ENCODE data around the gene ZFYVE26.

ZFYVE26 gene

DNA sequence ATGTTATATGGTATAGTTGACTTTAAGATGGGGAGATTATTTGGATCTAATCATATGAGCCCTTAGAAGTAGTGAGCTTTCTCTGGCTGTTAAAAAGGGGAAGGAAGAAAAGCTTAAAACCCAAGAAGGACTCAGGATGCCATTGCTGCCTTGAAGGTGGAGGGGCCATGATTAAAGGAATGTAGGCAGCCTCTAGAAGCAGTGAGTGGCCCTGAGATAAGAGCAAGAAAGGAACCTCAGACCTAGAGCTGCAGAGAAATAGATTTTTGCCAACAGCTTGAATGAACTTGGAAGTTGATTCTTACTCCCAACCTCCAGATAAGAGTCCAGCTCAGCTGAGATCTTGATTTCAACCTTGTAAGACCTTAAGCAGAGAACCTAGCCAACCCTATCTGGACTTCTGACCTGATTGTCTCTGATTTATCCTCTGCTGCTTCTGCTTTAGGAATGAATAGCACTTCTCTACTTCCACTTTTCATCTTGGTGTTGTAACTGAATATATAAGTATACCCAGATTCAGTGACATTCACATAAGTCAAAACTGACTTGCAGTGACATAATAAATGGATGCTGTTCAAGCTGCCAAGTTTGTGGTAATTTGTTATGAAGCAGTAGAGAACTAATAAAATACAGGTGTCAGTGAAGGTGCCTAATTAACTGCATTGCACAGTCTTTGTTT is 36.7 kb upstream of the ZFYVE26 start:
- ChIA-PET POLR2A (no interaction called here), CTCF (interaction anchor here (0.6 kb wide), 1 partner anchor 1360 kb away, joined by 5 read pairs; no protein-coding TSS in a partner anchor)
- H3K4me1 ChIP-seq (ENCODE audit: control insufficient read depth, insufficient read depth, low read length) = no peaks in the 10 kb centered on the region
- no peaks in the 10 kb centered on the region; a peak in 1 of 3 replicates for H3K36me3 ChIP-seq (ENCODE audit: control insufficient read depth in 2 of 2, insufficient read depth in 1 of 2, low read length in 2 of 2)
- no peaks in the 10 kb centered on the region for H3K9me3 ChIP-seq (ENCODE audit: control insufficient read depth, insufficient read depth, low read depth, low read length)
- no peak overlapping the region for H3K27ac ChIP-seq (ENCODE audit: extremely low read depth, low read depth, low read length)
- H3K4me3 ChIP-seq (ENCODE audit: low read depth, low read length) = no peak overlapping the region
- TF ChIP-seq, protein P1, sequence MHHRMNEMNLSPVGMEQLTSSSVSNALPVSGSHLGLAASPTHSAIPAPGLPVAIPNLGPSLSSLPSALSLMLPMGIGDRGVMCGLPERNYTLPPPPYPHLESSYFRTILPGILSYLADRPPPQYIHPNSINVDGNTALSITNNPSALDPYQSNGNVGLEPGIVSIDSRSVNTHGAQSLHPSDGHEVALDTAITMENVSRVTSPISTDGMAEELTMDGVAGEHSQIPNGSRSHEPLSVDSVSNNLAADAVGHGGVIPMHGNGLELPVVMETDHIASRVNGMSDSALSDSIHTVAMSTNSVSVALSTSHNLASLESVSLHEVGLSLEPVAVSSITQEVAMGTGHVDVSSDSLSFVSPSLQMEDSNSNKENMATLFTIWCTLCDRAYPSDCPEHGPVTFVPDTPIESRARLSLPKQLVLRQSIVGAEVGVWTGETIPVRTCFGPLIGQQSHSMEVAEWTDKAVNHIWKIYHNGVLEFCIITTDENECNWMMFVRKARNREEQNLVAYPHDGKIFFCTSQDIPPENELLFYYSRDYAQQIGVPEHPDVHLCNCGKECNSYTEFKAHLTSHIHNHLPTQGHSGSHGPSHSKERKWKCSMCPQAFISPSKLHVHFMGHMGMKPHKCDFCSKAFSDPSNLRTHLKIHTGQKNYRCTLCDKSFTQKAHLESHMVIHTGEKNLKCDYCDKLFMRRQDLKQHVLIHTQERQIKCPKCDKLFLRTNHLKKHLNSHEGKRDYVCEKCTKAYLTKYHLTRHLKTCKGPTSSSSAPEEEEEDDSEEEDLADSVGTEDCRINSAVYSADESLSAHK (tag by site-specific recombination; IDR thresholded peaks at IDR 0.05) = no peak
- TF ChIP-seq ZFP69B (tag by site-specific recombination; IDR thresholded peaks at IDR 0.05) (no peak), ZNF701 (tag by site-specific recombination; IDR thresholded peaks at IDR 0.05) (no peak), ZNF202 (tag by site-specific recombination; IDR thresholded peaks at IDR 0.05; ENCODE audit: borderline replicate concordance) (no peak), HOXC10 (CRISPR knock-in tag; IDR thresholded peaks at IDR 0.05) (no peak), GLIS2 (tag by site-specific recombination; IDR thresholded peaks at IDR 0.05) (no peak), KLF9 (tag by site-specific recombination; IDR thresholded peaks at IDR 0.05; ENCODE audit: low read depth) (no peak), KLF1 (tag by site-specific recombination; IDR thresholded peaks at IDR 0.05) (no peak), GLI2 (tag by site-specific recombination; IDR thresholded peaks at IDR 0.05; ENCODE audit: borderline replicate concordance, low read depth) (no peak), ZNF785 (tag by site-specific recombination; IDR thresholded peaks at IDR 0.05) (no peak), ZNF548 (tag by site-specific recombination; IDR thresholded peaks at IDR 0.05) (no peak), ZNF121 (tag by site-specific recombination; IDR thresholded peaks at IDR 0.05) (no peak), ZEB2 (tag by site-specific recombination; IDR thresholded peaks at IDR 0.05) (no peak), ZBTB17 (tag by site-specific recombination; IDR thresholded peaks at IDR 0.05) (no peak)
- TF ChIP-seq, protein P2, sequence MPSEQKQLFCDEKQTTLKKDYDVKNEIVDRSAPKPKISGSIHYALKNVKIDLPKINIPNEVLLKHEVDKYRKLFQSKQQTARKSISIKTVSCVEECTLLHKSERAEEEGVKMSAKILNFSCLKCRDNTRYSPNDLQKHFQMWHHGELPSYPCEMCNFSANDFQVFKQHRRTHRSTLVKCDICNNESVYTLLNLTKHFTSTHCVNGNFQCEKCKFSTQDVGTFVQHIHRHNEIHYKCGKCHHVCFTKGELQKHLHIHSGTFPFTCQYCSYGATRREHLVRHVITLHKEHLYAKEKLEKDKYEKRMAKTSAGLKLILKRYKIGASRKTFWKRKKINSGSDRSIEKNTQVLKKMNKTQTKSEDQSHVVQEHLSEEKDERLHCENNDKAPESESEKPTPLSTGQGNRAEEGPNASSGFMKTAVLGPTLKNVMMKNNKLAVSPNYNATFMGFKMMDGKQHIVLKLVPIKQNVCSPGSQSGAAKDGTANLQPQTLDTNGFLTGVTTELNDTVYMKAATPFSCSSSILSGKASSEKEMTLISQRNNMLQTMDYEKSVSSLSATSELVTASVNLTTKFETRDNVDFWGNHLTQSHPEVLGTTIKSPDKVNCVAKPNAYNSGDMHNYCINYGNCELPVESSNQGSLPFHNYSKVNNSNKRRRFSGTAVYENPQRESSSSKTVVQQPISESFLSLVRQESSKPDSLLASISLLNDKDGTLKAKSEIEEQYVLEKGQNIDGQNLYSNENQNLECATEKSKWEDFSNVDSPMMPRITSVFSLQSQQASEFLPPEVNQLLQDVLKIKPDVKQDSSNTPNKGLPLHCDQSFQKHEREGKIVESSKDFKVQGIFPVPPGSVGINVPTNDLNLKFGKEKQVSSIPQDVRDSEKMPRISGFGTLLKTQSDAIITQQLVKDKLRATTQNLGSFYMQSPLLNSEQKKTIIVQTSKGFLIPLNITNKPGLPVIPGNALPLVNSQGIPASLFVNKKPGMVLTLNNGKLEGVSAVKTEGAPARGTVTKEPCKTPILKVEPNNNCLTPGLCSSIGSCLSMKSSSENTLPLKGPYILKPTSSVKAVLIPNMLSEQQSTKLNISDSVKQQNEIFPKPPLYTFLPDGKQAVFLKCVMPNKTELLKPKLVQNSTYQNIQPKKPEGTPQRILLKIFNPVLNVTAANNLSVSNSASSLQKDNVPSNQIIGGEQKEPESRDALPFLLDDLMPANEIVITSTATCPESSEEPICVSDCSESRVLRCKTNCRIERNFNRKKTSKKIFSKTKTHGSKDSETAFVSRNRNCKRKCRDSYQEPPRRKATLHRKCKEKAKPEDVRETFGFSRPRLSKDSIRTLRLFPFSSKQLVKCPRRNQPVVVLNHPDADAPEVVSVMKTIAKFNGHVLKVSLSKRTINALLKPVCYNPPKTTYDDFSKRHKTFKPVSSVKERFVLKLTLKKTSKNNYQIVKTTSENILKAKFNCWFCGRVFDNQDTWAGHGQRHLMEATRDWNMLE (tag by site-specific recombination; conservative IDR thresholded peaks at IDR 0.05; ENCODE audit: low read depth) = no peak

DNA sequence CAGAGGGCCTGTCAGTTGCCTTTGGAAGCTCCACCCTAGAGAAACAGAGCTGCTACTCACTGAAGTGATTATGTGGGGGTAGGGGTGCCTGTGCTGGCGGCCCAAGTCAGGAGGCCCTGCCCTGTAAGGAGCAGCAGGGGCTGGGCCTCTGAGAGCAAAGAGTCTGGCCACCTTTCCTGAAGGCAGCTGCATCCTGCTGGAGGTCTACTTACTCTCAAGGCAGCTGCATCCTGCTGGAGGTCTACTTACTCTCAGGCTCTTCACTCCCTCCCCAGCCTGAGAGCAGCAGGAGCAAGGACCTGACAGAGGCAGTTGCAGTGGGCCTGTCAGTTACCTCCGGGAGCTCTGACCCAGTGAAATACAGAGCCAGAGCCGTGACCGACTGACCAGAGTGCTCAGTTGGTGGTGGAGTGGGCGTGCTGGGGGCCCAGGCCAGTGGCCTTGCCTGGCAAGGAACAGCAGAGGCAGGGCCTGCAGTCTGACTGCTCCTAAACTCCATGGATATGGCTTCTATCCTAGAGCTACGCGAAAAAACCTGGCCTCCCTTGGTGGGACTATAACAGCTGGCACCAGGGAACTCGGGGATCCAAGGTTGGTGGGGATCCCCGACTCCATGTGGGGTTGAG is 35.5 kb upstream of the ZFYVE26 start:
- POLR2A ChIA-PET = no interaction called here
- TF ChIP-seq, protein P3, sequence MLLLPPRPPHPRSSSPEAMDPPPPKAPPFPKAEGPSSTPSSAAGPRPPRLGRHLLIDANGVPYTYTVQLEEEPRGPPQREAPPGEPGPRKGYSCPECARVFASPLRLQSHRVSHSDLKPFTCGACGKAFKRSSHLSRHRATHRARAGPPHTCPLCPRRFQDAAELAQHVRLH (tag by site-specific recombination; IDR thresholded peaks at IDR 0.05) = no peak
- TF ChIP-seq BCL11A (tag by site-specific recombination; IDR thresholded peaks at IDR 0.05; ENCODE audit: low read depth) = no peak
- no peak for TF ChIP-seq ZNF426 (tag by site-specific recombination; IDR thresholded peaks at IDR 0.05)
- TF ChIP-seq, protein P4, sequence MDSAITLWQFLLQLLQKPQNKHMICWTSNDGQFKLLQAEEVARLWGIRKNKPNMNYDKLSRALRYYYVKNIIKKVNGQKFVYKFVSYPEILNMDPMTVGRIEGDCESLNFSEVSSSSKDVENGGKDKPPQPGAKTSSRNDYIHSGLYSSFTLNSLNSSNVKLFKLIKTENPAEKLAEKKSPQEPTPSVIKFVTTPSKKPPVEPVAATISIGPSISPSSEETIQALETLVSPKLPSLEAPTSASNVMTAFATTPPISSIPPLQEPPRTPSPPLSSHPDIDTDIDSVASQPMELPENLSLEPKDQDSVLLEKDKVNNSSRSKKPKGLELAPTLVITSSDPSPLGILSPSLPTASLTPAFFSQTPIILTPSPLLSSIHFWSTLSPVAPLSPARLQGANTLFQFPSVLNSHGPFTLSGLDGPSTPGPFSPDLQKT (IDR thresholded peaks at IDR 0.05; ENCODE audit: borderline replicate concordance, low read depth, low read length) = no peak
- no peak for TF ChIP-seq ZNF24 (tag by site-specific recombination; IDR thresholded peaks at IDR 0.05)
- TF ChIP-seq, protein P5, sequence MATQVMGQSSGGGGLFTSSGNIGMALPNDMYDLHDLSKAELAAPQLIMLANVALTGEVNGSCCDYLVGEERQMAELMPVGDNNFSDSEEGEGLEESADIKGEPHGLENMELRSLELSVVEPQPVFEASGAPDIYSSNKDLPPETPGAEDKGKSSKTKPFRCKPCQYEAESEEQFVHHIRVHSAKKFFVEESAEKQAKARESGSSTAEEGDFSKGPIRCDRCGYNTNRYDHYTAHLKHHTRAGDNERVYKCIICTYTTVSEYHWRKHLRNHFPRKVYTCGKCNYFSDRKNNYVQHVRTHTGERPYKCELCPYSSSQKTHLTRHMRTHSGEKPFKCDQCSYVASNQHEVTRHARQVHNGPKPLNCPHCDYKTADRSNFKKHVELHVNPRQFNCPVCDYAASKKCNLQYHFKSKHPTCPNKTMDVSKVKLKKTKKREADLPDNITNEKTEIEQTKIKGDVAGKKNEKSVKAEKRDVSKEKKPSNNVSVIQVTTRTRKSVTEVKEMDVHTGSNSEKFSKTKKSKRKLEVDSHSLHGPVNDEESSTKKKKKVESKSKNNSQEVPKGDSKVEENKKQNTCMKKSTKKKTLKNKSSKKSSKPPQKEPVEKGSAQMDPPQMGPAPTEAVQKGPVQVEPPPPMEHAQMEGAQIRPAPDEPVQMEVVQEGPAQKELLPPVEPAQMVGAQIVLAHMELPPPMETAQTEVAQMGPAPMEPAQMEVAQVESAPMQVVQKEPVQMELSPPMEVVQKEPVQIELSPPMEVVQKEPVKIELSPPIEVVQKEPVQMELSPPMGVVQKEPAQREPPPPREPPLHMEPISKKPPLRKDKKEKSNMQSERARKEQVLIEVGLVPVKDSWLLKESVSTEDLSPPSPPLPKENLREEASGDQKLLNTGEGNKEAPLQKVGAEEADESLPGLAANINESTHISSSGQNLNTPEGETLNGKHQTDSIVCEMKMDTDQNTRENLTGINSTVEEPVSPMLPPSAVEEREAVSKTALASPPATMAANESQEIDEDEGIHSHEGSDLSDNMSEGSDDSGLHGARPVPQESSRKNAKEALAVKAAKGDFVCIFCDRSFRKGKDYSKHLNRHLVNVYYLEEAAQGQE (tag by site-specific recombination; IDR thresholded peaks at IDR 0.05) = no peak
- no peak for TF ChIP-seq ZNF350 (tag by site-specific recombination; IDR thresholded peaks at IDR 0.05)

More for the DNA sequence above, 35.5 kb upstream of the ZFYVE26 start:
- Histone ChIP-seq H3K36me3 (ENCODE audit: control insufficient read depth in 2 of 2, insufficient read depth in 1 of 2, low read length in 2 of 2) (no peaks in the 10 kb centered on the region; a peak in 1 of 3 replicates), H3K4me1 (ENCODE audit: control insufficient read depth, insufficient read depth, low read length) (no peaks in the 10 kb centered on the region), H3K4me3 (ENCODE audit: low read depth, low read length) (no peak overlapping the region), H3K27ac (ENCODE audit: extremely low read depth, low read depth, low read length) (no peak overlapping the region), H3K9me3 (ENCODE audit: control insufficient read depth, insufficient read depth, low read depth, low read length) (no peaks in the 10 kb centered on the region)
- CTCF ChIA-PET = interaction anchor here (0.7 kb wide), 1 partner anchor 14 kb away, joined by 4 read pairs; no protein-coding TSS in a partner anchor
